ENCODE data around the gene HOXA13.

The HOXA13 gene

GRCh38 chr7:27211764-27212204 lies 11.9 kb upstream of the HOXA13 start:
- no peak overlapping the region for H3K4me3 ChIP-seq (ENCODE audit: low read depth, low read length)
- no peak for DNase-seq (ENCODE audit: low read depth)
- TF ChIP-seq, protein P1, sequence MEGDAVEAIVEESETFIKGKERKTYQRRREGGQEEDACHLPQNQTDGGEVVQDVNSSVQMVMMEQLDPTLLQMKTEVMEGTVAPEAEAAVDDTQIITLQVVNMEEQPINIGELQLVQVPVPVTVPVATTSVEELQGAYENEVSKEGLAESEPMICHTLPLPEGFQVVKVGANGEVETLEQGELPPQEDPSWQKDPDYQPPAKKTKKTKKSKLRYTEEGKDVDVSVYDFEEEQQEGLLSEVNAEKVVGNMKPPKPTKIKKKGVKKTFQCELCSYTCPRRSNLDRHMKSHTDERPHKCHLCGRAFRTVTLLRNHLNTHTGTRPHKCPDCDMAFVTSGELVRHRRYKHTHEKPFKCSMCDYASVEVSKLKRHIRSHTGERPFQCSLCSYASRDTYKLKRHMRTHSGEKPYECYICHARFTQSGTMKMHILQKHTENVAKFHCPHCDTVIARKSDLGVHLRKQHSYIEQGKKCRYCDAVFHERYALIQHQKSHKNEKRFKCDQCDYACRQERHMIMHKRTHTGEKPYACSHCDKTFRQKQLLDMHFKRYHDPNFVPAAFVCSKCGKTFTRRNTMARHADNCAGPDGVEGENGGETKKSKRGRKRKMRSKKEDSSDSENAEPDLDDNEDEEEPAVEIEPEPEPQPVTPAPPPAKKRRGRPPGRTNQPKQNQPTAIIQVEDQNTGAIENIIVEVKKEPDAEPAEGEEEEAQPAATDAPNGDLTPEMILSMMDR (IDR thresholded peaks at IDR 0.05; ENCODE audit: control insufficient read depth, extremely low read depth, insufficient read depth): no peak

DNA sequence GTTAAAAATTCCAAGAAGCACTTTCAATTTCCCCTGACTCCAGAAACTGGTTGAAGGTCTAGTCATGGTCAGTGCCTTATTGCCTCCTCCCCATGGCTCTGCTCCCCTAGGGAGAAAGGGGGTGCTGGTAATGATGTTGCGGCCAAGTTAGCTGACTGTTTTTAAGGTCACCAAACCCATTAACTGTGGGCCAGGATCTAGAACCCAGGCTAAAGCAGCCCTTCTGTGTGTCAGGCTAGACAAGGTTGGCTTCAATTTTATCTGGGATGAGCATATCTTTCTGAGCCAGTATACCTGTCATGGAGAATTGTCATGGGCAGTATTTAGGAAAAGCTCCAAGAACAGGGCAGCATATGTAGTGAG lies 11.2 kb upstream of the HOXA13 start:
- TF ChIP-seq, protein P1 (IDR thresholded peaks at IDR 0.05; ENCODE audit: control insufficient read depth, extremely low read depth, insufficient read depth): no peak
- H3K4me3 ChIP-seq (ENCODE audit: low read depth, low read length): no peak overlapping the region
- no peak for DNase-seq (ENCODE audit: low read depth)

DNA sequence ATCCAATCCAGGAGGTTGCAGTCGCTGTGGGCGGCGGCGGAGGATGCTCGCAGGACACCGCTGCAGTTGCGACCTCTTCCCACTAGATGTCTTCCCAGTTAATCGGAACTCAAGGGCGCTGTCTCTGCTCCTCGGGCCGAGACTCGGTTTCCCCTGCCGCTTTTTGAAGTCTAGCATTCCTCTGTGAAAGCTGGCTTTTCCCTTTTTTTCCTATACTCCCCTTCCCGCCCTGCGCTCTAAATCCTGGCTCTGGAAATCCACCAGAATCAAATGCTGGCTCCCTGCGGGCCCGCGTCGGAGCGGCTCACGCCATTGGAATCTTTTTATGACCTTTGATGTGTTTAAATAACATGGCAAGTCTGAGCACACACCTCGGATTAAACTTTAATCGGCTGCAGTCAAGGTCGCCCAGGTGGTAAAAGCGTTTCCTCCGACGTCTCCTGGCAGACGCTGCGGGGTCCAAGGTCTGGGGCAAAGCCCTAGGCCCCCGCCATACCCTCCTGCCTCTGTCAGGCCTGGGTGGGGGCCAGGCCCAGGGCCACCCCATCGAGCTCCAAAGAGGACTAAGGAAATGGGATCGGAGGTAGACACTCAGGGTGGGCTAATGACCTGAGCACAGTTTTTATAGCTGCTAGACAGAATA lies 10.7 kb upstream of the HOXA13 start:
- TF ChIP-seq, protein P1 (IDR thresholded peaks at IDR 0.05; ENCODE audit: control insufficient read depth, extremely low read depth, insufficient read depth): peak; percentile 77
- H3K4me3 ChIP-seq (ENCODE audit: low read depth, low read length): no peak overlapping the region
- no peak for DNase-seq (ENCODE audit: low read depth)

DNA sequence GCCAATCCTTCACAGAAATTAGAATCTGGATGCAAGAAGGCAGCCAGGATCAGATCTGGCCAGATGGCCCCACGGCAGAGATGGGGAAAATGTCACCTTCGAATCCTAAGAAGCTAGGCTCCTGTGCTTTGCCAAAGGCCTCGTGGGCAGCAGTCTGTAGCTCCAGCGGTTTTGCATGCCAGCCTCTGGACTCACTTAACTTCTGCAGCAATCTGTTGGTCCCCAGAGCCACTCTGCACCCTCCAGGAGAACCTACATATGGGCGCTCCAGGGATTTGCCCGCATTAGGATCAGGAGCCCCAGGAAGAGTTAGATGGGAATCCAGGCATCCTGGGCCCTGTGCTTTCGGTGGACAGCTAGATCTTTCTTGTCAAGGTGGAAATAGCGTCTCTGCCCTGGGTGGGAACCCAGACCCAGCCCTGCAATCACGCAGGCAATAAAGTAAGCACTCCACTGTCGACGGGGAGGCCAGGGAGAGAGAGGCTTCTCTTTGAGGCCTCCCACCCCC lies 10.1 kb upstream of the HOXA13 start:
- H3K4me3 ChIP-seq (ENCODE audit: low read depth, low read length): no peak overlapping the region
- DNase-seq (ENCODE audit: low read depth): no peak
- TF ChIP-seq, protein P1 (IDR thresholded peaks at IDR 0.05; ENCODE audit: control insufficient read depth, extremely low read depth, insufficient read depth): no peak

DNA sequence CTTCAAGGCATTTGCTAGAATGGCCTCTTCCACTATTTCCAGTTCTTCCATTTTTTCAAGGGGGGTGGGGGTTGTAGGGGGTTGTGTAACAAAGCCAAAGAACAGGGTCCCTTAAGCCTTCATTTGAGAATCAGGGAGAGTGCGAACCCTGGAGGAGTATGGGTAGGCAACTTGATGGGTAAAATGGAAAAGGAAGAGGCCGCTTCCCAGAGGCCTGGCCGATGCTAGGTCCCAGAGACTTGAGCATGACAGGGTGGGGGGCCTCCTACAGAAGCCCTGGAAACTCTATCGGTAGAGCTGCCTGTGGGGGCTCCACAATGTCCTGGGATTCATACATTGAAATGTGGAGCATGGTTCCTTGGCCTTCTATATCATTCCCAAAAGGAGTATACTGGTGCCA lies 9.1 kb upstream of the HOXA13 start:
- TF ChIP-seq, protein P1 (IDR thresholded peaks at IDR 0.05; ENCODE audit: control insufficient read depth, extremely low read depth, insufficient read depth): no peak
- no peak for DNase-seq (ENCODE audit: low read depth)
- H3K4me3 ChIP-seq (ENCODE audit: low read depth, low read length): no peak overlapping the region

GRCh38 chr7:27207348-27207985 lies 7.6 kb upstream of the HOXA13 start:
- no peak overlapping the region for H3K4me3 ChIP-seq (ENCODE audit: low read depth, low read length)
- DNase-seq (ENCODE audit: low read depth): no peak
- TF ChIP-seq, protein P1 (IDR thresholded peaks at IDR 0.05; ENCODE audit: control insufficient read depth, extremely low read depth, insufficient read depth): no peak

Measured in LNCaP clone FGC (cell line).